ENCODE data around the gene TIMM22.

The TIMM22 gene

DNA sequence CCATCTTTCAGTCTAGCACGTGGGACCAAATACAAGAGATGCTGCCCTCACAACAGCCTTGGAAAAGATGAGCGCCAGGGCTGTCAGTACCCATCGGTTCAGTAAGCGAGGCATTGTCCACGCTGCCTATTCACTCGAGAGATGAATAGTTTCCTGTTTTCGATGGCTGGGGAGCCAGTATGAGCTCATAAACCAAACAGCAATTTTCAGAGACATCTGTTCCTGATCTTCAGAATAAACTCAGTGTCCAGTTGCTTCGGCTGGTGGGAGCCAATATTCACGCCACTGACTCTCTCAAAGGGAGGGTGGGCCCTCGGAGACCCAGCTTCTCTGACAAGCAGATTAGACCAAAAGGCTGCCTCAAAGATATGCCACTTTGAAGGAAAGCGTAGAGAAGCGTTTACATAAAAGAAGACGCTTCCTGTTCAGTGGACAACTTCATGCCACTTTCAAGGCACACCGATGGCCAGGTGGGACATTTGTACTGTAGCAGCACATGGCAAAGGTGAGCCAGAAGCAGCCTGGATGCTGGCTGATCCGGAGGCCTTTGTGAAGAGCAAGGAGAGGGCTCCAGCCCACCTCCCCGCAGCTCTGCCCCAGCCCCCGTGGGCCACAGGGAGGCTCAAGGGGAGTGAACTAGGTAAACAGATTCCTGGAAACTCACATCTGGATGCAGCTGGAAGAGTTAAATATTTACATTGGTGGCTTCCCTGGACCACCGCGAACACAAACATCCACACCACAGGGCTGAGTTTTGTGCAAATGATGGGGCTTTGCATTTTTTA, 6.0 kb downstream of the TIMM22 start:
- DNase-seq, result no peak

GRCh38 chr17:1003633-1003971, 6.7 kb downstream of the TIMM22 start:
- no peak for DNase-seq

- DNase-seq, result no peak
Measured at GRCh38 chr17:1003972-1004768, 7.2 kb downstream of the TIMM22 start.

GRCh38 chr17:1004769-1005295, 7.9 kb downstream of the TIMM22 start:
- no peak for DNase-seq

DNA sequence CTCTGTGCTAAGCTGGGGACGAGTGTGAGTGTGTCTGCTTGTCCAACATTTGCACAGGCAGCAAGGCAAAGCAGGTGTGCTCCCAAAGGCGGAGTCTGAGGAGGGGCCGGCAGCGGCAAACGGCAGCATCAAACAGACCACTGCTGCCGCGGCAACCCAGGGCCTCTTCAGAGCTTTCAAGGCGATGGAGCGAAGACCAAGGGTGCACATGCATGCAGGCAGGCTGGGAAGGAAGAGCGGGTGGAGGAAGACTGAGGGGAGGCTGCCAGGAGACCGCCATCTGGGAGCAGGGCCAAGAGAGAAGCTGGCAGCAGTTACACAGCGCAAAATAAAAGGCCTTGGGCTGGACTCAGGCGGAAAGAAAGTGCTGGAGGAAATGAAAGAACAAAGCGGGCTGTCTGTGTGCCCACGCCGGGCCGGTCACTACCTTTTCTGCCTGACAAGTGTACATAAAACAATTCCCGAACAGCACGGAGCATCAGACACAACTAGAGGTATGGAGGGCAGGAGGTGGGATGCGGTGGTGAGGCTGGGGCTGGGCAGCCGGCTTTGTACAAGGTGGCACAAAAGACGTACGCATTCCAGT, 8.5 kb downstream of the TIMM22 start:
- no peak for DNase-seq

- no peak for DNase-seq
Measured at GRCh38 chr17:1006054-1006453, 9.1 kb downstream of the TIMM22 start.

GRCh38 chr17:1007310-1008007, 10.5 kb downstream of the TIMM22 start:
- DNase-seq, result no peak

DNA sequence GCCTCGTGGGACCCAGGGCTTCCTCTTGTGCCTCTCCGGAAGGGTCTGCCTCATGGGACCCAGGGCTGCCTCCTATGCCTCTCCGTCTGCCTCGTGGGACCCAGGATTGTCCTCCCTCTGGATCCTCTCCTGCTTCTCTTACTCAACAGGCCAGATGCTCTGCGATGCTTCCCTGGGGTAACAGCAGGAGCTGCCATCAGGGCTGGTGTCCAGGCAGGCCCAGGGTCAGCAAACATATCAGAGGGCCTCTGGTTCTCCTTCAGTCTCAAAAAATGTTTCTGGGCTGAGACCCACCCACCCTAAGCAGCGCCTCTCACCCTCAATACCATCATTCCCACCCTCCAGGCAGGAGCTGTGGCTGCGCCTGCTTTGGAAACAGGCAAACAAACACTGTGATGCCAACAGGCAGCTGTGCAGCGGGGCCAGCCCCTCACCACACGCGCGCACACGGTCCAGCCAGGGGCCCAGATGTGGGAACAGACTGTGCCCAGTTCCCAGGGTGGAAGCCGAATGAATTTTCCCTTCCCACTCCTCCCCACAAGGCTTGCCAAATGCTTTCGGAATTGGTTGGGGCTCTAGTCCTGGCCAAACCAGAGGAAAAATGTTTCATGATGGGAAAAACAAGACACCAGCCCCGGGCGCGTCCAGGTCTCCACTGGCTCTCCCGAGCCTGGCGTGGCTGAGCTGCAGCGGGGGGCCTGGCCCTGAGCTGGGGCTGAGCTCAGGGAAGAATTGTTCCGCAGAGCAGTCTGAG, 11.3 kb downstream of the TIMM22 start:
- no peak for DNase-seq

DNA sequence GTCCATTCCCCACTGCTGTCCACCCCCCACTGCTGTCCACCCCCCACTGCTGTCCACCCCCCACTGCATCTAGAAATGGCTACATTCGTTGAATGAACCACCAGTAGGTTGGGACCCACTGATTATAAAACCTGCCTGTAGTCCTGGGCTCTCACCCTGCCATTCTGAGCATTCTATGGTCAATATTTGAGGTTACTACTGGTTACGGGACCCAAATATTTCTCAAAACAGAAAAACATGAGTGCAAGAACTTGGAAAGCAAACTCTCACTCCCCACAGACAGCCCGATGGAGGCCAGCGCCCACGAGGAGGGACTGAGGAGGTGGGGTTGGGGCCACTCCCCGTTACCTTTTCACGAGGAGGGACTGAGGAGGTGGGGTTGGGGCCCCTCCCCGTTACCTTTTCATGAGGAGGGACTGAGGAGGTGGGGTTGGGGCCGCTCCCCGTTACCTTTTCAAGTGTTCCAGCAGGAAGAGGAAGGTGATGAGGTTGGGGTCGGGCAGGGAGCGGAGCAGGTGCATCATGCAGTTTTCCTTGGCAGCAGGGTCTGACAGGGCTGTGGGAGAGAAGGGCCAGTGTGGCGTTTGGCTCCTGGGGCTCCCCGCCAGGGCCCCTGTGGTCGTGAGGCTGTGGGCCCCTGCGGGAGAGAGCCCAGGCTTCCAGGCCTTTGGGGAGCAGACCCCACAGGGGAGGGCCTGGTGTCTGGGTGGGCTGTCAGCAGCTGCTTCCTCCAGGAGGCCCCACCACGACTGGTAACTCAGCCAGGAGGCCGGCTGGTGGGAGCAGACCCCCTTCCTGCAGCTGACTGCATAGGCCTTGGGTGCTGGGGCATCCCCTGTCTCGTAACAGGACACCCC, 12.5 kb downstream of the TIMM22 start:
- DNase-seq, result no peak

GRCh38 chr17:1010086-1010450, 13.1 kb downstream of the TIMM22 start:
- DNase-seq, result no peak

- DNase-seq, result no peak
Measured at GRCh38 chr17:1010586-1010985, 13.7 kb downstream of the TIMM22 start.

DNA sequence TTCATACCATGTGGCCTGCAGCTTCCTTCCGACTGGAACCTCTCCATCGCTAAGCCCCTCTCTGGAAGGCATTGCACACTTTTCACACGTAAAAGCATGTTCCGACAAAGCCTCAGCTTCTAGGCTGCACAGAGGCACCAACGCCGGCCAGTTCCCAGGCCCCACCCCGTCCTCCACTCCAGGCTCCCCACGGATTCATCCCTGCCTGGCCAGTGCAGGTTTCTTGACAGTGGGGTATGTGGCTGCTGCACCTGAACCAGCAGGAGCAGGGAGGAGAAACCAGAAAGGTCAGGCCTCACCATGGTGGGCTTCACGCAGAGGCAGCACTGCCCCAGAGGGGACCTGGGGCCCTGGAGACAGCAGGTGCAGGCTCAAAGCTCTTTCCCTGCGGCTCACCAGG, 14.2 kb downstream of the TIMM22 start:
- no peak for DNase-seq

DNA sequence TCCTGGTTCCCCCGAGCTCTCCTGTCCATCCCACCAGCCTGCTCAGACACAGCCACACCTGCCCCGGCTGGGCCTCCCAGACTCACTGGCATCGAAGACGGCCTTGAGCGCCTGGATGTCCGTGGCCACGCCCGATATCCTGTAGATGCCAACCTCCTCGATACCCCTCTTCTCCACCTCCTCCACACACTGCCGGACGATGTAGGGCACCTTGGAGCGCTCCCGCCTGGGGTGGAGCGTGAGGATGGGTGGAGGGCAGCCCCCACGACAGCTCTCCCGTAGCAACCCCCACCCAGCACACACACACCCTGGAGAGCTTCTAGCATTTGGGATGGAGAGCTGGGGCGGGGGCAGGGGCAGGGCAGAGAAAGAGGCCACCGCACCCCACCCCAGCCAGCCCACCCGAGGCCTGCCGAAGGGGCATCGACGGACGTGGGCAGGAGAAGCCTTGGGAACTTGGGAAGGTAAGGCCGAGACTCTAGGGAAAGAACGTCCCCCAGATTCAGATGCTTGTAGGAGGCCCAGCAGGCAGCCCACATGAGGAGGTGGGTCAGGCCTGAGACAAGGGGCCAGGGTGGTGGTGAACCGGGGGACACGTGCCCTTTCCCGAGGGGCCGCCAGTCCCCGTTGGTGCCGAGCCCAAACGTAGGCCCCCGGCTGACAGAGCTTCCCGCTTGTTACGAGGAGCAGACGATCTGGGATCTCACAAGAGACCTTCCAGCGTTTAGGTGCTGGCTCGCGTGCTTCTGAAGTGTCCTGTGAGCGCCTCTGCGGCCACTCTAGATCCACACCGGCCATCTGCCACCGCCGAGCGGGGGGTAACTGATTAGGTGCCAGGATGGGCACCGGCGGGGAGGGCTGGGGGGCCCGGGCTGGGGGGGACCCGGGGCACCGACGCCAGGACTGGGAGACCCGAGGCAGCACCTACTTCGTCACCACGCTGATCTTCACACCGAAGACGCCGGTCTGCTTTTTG, 15.1 kb downstream of the TIMM22 start:
- DNase-seq, result no peak

DNA sequence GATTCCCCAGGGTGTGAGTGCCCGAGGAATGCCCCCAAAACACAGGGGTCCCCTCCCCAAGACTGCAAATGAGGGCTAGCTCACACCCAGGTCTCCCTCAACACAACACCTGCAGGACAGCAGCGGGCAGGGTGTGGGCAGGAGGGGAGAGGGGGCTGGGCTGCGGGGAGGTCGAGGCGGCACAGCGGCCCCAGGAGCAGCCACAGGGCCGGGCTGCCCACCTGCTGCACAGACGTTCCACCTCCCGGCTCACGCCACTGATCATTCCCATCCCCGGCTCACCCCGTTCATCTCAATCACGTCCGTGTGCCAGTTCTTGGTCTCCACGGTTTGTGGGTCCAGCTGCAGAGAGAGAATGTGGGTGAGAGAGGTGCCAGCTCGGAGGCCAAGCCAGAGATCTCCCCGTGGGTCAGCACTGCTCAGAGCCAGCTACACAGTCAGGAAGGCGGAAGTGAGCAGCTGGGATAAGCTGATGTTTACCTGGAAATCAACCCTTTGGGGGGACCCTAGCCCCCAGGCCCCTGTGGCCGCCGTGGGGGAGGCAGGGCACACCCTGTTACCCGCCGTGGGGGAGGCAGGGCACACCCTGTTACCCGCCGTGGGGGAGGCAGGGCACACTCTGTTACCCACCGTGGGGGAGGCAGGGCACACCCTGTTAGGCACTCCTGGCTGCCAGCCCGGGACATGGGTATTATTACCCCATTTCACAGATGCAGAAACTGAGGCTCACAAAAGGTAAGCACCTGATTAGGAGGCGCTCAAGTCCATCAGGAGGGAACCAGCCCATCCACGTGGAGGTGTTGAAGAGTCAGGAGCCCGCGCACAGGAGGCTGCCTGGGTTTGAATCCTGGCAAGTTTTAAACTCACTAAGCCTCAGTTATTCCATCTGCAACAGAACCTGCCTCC, 16.1 kb downstream of the TIMM22 start:
- DNase-seq, result no peak

- no peak for DNase-seq
Measured at GRCh38 chr17:1013729-1014090, 16.8 kb downstream of the TIMM22 start.

- no peak for DNase-seq
Measured at GRCh38 chr17:1018547-1018946, 21.6 kb downstream of the TIMM22 start.

GRCh38 chr17:1019451-1019850, 22.5 kb downstream of the TIMM22 start:
- DNase-seq, result no peak

DNA sequence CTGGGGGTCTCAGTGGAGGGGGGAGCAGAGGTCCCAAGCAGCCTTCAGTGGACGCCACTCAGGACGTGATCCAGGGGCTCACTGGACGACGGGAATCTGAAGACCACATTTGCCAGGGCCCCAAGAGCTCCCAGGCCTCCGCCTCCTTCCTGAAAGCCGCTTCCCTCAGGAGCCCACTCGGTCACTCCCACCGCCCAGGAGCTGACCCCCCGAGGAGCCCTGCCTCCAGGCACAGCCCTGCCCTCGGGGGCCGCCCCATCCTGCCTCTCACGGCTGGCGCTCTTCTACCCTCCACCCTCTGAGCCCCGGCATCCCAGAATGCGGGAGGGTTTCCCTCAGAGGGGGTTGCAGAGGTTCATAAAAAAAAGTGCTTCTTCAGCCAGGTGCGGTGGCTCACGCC, 24.2 kb downstream of the TIMM22 start:
- no peak for DNase-seq

Data from CD4-positive, alpha-beta T cell treated with Interleukin-6 for 4 hours (primary cell).